NCI-H345 treated with DMSO at 0.1 percent for 48 hours (cell line): Measurements from ENCODE around the gene GANAB.
"Not testable (repeated sequence)": the region's sequence is repeated elsewhere in the genome, so short reads cannot be mapped to it uniquely, and the experiment has no call there.

ENCODE experiments used
- DNase-seq: peaks from one replicate; lab custom pipeline; 2025; ENCODE audit not compliant: unreplicated experiment; lab: John Stamatoyannopoulos, UW

GANAB gene

GRCh38 chr11:62621567-62622470, 24.6 kb downstream of the GANAB start, which contains the start of gene B3GAT3:
B3GAT3 (minus strand) TSS chr11:62621986; CDS start chr11:62621947, 39 bp downstream.
- peak; percentile 93 for DNase-seq

GRCh38 chr11:62621027-62621566, 25.3 kb downstream of the GANAB start:
- DNase-seq, result no peak

GRCh38 chr11:62616957-62617356, 29.5 kb downstream of the GANAB start:
- DNase-seq, result not testable (repeated sequence)

GRCh38 chr11:62615521-62615920, 30.9 kb downstream of the GANAB start:
- no peak for DNase-seq

- no peak for DNase-seq
These were observed 32.1 kb downstream of the GANAB start for GRCh38 chr11:62614275-62614674.

- no peak for DNase-seq
These were observed 33.1 kb downstream of the GANAB start for GRCh38 chr11:62613291-62613778.

GRCh38 chr11:62612366-62613290, 33.8 kb downstream of the GANAB start, which contains the start of the genes EML3 and ROM1:
EML3 (minus strand) TSS chr11:62612775; CDS start chr11:62612457, 318 bp downstream.
ROM1 (plus strand) TSS chr11:62613257; CDS start chr11:62613282, 25 bp downstream.
- peak; percentile 40 for DNase-seq

- no peak for DNase-seq
These were observed 34.6 kb downstream of the GANAB start for GRCh38 chr11:62611705-62612365.

GRCh38 chr11:62610814-62611704, 35.4 kb downstream of the GANAB start:
- no peak for DNase-seq

GRCh38 chr11:62610403-62610802, 36.0 kb downstream of the GANAB start:
- no peak for DNase-seq

- DNase-seq, result no peak
These were observed 37.6 kb downstream of the GANAB start for GRCh38 chr11:62608776-62609175.

- no peak for DNase-seq
These were observed 38.7 kb downstream of the GANAB start for GRCh38 chr11:62607714-62608113.

GRCh38 chr11:62605902-62606301, 40.5 kb downstream of the GANAB start:
- no peak for DNase-seq

GRCh38 chr11:62605467-62605866, 40.9 kb downstream of the GANAB start:
- no peak for DNase-seq

GRCh38 chr11:62604460-62605120, 41.8 kb downstream of the GANAB start:
- DNase-seq, result no peak

- DNase-seq, result no peak
These were observed 42.6 kb downstream of the GANAB start for GRCh38 chr11:62603776-62604299.

- DNase-seq, result no peak
These were observed 43.4 kb downstream of the GANAB start for GRCh38 chr11:62603072-62603408.

- DNase-seq, result peak; percentile 33
These were observed 44.0 kb downstream of the GANAB start for GRCh38 chr11:62602141-62603071.
